Renal pelvis (tissue), 4 donors: ENCODE measurements around the gene RPTOR. TPM values are rescaled to one million over a fixed set of nuclear protein-coding genes. Genes with fewer than 3 reads are reported as not detected.

Experiments
- DNase-seq: peaks from one replicate; pipeline ENCODE4 v3.0.0-alpha.2; 2013
- polyA plus RNA-seq, 3 donors: library from polyadenylated mRNA; unstranded; fragments of 120-200 nt; gene quantifications; one replicate each; pipeline ENCODE4 v1.2.1, GENCODE V29; 2013; ENCODE audit not compliant: insufficient read length in 3 of 3

RPTOR gene
- polyA plus RNA-seq, 3 donors = 20.7 to 25.0 (median 22.9) TPM

DNA sequence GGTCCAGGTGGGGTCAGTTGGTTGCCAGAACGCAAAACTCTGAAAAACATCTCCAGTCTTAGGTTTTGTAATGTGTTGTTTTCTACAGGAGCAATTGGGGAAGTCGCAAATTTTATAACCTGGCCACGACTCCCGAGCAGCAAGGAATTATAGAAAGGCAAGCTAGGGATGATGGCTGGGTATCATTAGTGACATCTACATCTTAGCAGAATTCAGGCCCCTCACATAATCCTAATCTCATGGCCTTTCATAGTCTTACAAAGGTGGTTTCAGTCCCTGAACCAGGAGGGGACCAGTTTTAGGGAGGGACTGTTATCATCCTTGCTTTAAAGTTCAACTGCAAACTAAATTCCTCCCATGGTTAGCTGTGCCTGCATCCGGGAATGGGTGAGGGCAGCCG lies 117.9 kb downstream of the RPTOR start:
- DNase-seq = no peak

DNA sequence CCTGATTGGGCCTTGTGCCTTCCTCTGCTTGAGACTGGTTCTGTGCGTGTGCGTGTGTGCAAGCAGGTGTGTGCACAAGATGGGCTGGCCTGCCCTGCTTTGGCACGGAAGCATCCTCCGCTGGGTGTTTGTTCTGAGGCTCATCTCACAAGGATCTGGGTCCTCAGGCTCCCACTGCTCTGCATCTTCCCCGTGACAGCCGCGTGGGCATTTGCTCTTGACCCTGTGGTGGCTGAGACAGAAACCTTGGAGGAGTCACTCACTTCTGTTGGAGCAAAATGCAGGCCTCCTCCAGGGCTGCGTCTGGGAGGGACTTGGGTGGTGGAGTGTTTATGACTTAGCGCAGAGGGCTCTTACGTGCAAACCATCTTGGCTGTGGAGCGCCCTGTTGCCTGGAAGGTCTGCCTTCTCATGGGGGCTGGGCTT lies 119.2 kb downstream of the RPTOR start:
- no peak for DNase-seq

DNA sequence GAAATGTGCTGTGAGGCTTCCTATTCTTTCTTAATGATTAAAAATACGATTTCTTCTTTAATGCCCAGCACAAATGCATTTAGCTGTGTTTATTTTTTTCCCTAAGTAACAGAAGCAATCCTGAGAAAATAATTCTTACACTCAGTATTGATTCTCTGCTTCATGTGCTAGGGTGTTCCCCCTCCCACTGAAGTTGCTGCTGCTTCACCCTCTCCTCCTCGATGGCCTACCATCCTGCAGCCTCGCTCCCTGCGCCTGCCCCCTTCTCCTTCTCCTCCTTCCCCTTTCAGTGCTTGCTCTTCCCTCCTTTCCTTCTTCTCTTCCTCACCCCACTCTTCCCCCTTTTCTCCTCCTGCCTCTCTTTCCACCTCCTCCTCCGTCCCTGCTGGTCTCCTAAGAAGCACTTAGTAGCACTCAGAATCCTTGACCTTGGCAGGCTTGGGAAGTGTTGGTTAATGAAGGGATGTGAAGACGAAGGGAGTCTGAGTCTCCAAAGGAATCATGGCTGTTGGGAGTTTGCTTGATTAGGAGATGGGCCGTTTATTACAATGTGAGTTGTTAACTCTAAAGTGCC lies 119.7 kb downstream of the RPTOR start:
- DNase-seq = no peak

DNA sequence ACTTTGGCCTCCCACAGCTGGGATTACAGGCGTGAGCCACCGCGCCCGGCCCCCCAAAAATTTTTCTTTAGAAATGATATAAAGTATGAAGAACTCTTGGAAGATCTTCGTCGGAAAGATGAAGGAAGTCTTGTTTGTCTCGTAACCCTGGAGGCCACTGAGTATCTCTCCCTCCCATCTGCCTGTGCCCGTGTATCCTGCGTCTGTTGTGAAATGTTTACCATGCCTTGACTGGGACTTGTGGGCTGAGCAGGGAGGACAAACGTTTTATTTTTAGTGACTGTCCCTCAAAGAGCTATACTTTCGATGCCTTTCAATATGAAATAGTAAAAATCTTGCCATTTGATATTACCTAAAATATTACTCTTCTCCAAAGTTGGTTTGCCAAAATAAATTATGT lies 121.2 kb downstream of the RPTOR start:
- no peak for DNase-seq

DNA sequence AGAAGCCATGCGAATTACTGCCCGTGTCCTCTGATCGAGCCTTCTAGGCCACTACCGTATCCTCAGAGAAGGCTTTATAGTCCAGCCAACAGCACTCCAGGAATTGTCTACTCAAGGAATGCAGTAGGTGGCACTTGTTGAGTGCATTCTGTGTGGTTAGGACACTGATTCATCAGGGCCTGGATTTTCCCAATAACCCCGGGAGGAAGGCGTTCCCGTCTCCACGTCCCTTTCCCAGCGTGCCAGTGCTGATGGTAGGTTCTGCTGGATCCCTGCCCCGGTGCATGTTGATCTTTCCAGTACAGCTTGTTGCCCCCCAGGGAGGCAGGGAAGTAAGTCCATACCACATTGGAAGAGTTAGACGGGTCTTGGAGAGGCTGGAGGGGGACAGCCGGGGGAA lies 122.2 kb downstream of the RPTOR start:
- DNase-seq = no peak

DNA sequence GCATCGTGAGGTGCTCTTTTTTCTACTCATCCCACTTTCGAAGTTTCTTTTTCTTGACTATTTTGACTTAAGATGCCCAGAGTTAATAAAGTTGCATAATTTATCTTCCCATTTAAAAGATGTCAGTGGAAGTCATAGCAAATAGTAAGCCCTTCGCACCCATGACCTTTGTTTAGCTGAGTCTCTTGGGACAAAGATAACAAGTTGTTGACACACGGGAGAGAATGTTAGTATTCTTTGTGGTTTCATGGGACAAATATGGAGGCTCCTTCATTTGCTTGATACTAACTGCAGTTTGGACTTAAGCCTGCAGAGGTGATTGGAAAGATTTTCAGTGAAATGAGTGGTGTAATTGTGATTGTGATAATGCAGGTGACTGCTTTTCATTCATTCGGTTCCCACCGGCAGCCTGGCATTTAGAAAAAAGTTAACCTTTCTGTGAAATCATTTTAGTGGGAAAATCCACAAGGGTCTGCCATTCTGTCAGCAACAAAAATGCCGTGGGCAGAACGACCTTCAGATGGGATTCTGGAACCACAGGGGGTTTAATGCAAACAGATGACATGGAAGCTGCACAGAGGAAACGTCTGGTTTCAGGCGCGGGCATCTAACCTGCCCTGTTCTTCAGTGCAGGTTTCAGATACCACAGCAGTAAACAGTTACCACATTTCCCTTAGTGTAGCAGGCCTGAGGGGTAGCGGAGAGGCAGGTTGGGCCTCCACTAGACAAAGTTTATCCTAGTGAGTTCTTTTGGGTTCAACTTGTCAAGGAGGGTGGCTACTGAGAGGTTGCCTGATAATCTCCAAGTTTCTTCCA lies 123.0 kb downstream of the RPTOR start:
- no peak for DNase-seq

DNA sequence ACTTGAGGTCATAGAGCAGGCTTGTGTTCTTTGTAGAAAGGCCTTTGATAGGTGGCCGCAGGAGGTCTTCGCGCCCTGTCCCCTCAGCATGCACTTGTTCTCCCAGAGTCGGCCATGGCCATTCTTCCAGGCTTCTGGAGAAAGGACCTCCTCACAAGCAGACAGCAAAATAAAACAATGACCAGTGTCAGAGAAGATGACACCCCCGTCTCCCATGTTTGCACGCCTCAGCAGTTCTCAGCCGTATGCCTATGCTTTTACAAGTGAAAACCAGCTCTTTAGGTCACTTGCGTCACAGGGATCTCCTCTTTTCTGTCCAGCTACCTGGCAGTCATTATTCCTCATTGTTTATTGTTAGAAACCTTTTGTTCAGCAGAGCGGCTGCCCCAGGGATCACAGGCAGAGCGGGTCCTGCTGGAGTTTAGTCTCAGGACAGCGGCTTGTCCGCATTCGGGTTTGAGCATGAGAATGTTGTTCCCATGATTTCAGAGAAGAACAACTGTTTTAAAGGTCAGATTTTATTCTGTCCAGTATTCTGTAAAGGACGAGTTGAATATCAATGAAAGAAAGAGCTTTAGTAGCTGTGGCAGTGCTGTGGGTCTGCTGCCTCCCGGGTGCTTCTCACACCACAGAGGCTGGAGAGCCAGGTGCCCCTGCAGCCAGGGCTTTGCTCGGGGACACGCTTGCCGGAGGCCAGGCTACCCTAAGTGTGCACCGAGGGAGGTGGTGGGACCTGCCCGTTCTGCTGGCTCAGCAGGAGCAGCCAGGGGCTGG lies 123.9 kb downstream of the RPTOR start:
- no peak for DNase-seq

DNA sequence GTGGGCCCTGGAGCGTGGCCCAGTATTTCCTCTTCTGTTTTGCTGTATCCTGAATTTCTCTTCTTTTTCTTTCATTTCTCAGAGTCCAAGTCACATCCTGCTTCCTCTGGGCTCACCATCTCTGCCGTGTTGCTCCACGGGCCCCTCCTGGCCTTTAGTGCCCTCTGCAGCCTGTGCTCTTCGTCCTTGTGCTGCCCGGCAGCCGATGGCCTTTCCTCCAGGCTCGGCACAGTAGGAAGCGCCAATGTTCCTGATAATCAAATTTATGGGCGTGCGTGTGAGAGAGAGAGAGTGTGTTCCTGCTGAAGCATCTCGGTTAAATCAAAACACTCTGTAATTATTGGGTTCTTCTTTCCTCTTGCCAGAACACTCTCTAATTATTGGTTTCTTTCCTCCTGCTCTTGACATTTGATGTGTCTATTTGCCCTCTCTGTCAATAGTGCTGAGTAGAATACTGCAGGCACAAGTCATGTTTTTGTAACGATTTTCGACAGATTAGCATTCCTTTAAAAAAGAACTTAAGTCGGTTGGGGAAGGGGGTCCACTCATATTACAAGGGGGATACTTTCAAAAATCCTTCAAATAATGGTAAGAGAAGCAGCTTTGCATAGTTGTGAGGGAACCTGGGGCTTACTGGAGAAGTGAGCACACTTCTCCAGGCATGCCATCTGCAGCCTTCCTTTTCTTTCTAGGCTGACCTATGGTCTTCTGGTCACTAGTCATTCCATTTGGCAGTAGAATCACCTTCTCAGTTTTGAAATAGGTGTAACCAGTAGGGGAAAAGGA lies 126.6 kb downstream of the RPTOR start:
- DNase-seq = no peak

DNA sequence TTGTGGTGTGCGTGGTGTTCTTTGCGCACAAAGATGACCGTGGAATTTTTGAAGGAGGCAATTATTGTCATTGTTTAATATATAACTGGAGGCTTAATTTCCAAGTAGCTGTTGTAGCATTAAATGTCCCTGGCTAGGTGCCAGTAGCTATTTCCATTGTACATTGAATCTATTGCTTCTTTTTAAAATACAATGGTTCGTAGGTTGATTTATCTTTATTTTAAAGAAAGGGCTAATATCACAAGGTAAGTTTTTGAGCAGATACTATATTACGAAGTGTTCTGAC lies 127.1 kb downstream of the RPTOR start:
- DNase-seq = no peak

DNA sequence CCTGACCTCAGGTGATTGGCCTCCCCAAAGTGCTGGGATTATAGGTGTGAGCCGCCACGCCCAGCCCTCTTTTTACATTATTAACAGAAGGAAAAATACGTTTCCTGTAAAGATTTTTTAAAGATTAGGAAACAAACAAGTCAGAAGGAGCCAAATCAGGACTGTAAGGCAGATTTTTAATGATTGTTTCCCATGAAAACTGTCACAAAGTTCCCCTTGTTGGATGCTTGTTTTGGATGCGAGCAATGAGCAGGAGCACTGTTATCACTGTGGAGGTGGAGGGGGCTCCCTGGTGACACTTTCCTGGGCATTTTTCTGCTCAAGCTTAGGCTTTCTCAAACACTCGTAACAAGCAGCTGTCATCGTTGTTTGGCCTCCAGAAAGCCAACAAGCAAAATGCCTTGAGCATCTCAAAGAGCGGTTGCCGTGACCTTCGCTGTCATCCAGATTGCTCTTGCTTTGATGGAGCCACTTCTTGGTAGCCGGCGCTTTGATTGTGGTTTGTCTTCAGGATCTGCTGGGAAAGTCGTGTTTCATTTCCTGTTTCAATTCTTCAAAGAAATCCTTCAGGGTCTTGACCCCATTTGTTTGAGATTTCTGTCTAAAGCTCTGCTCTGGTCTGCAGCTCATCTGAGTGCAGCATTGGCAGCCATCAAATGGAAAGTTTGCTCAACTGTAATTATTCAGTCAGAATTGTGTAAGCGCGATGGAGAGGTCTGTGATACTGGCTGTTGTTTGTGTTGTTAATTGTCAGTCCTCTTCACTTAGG lies 128.7 kb downstream of the RPTOR start:
- no peak for DNase-seq

DNA sequence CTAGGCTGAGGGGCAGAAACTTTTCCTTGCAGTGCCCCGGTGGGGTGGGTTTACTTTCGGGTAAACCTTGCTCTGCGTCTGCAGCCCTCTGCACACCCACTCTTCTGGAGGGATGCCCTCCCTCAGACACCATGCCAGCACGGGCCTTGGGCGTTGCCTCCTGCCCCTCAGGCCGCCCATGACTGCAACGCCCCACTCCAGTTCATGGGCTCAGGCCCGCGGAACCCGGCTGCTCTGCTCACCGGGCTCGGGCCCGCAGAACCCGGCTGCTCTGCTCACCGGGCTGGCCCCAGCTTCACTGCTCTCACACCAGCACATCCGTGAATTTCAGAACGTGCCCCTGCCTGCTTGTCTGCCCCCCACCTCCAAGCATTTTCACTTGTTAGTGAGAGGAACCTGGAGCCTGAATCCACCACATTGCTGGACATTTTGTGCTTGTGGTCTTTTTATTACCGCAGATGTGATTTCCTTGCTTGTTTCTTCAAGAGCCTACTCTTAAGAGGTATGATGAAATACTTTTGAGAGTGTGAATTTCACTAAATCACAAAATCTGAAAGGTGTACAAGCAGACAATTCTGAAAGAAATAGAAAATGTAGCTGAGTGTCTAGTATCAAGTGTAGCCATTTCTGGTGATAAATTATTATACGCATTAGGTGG lies 130.9 kb downstream of the RPTOR start:
- DNase-seq = no peak

DNA sequence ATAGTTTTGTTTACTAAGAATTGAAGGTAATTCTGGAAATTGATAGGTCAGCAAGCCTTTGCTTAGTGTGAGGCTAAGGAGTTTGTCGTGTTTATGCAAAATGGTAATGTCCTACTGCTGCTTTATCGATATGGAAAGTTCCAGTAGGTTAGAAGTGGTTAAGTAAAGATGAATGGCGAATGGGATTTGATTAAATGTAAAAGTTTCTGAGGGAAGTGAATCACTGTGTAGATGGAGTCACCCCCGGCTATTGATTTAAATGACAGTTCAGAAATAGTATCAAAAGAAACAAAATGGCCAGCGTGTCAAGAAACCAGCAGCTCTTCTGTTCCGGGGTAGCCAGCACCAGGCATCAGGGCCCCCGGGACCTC lies 131.4 kb downstream of the RPTOR start:
- DNase-seq = no peak

DNA sequence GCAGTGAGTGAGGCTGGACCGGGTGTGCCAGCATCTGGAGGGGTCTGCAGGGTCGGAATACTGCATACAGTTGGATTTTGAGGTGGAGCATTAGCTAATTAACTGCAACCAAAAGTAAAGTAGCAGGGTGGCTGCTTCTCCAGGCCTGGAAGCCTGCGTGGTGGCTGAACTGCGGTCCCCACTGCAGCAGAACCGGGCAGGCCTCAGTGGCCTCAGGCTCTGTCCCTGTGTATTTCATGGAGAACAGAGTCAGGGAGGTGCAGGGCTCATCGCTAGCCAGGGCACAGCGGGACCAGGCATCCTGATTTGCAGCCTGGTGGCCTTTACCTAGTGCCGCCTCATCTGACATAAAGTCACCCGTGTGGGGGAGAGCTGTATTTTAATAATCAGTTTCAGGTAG lies 131.9 kb downstream of the RPTOR start:
- no peak for DNase-seq

DNA sequence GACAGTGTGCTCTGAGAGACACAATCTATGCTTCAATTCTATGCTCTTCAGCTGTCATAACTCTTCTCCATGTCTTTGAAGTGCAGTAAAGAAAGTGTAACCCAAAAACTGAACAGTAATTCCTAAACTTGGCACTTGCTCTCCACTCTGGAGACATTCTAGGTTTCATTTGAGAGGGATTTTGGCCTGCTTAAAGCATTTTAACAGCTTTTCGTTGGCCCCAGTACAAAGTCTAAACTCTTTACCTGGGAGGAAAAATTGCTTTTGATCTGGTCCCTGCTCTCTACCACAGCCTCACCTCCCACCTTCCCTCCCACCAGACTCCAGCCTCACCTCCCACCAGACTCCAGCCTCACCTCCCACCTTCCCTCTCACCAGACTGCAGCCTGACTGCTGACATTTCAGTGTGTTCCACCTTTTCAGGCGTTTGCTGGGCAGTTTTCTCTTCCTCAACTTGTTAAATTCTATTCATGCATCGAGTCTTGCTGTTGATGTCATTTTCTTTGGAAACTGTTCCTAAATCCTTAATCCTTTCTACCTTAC lies 132.6 kb downstream of the RPTOR start:
- no peak for DNase-seq

DNA sequence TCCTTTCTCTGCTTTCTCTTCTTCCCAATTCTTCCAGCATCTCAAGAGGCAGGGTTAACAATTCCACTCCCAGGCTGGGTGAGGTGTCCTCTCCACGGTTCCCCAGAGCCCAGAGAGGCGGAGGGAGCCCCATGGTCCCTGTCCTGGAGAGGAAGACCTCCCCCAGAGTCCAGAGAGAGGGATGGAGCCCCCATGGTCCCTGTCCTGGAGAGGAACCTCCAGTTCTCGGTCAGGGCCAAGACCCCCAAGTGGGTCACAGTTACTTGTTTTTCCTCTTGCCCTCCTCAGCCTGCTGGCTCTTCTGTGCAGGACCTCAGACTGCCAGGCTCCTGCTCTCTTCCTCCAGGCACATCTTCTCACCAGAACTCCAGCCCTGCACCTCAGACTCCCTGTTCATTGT lies 135.2 kb downstream of the RPTOR start:
- no peak for DNase-seq

DNA sequence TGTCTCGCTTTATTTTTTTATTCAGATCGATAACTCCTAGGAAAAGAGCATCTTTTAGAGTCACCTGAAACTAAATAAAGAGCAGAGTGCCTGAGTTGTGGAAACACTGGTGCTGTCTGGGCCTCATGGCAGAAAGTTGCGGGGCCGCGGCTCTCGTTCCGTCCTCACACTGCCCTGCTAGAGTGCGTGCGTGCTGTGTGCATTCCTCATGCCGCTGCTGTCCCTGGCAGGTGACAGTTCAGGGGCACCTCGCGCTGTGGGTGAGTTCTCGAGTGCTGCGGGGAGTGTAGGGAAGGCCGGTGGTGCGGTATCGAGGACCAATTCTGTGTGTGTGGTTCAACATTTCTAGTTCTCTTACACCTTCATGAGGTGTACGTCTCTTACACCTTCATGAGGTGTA lies 136.6 kb downstream of the RPTOR start:
- no peak for DNase-seq

DNA sequence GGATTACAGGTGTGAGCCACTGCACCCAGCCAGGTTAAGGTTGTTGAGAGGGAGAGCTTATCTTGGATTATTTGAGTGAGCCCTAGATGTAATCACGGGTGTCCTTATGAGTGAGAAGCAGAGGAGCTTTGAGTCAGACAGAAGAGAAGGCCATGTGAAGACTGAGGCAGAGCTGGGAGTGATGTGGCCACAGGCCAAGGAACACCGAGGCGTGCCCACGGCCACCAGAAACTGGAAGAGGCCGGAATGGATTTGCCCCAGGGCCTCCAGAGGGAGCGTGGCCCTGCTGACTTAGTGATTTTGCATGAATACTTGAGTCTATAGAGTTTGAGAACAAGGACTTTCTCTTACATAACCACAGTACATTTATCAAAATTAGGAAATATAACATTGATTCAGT lies 137.7 kb downstream of the RPTOR start:
- DNase-seq = no peak

DNA sequence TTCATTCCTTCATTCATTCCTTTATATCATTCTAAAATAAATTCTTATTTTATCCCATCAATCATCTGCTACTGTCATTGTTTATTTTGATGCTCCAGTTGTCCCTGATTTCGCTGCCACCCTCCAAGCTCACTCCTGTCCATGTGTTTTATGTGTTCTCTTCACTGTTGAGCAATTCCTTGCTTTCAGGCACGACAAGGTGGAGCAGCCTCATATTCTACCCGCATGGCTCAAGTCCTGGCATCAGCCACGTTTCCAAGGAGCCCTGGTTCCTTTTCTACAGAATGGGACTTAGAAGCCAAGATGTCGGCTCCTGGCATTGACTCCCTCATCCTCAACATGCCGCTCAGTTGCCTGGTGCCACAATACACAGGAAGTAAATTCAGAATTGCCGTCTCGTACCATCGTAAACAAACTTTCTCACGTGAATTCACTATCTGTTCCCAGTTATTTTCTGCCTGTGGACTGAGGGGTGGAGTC lies 139.0 kb downstream of the RPTOR start:
- DNase-seq = no peak

DNA sequence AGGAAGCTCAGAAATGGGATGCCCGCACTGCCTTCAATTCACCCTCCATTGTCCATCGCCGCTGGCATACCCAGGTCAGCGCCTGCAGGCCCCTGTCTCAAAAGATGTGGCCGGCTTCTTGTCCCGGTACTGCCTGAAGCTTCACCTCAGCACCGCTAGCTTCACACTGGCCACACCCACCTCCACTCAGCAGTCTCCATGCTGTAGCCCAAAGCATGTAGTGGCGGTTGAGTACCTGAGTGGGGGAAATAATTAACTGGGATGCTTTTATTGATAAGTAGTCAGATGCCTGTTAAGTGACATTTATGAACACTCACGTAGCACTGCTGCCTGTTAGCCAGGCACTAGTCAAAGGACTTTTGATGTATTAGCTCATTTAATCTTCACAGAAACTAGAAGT lies 143.2 kb downstream of the RPTOR start:
- no peak for DNase-seq

DNA sequence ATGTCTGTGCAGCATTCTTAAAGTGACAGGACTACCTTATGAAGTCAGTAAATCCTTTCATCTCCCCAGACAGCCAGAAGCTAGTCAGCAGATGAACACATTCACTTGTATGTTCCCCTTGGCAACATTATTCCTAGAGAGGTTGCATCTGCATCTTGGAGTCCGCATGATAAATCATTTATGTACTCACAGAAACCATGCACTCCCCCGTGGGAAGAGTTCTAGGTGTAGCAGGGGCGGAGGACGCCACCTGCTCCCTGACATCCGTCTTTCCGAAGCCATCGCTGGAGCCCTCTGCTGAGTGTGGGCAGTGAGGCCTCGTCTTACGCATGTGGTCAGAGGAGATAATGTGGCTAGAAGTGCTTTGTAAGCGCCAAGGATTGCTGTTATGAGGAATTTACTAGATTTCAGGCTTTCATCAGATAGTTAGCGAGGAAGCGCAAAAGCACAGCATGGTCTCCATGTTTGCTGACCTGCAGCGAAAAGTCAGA lies 144.5 kb downstream of the RPTOR start:
- no peak for DNase-seq

DNA sequence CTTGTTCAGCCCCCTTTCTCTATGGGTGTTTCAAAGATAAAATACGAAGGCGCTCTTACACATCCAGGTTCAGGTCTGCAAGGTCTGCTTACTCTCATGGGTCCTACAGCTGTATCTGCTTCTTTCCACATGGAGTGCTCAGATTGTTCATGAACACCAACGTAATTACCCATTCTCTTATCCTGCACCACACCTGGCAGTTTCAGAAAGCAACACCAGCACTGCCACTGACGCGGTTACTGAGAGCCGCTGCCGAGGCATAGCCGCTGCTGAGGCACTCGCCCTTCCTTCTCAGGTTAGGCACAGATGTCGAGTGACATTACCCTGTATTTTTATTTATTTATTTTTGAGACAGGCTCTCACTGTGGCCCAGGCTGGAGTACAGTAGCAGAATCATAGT lies 147.1 kb downstream of the RPTOR start:
- no peak for DNase-seq
